ENCODE data around the gene HECW1.
A peak's percentile ranks its signal among the peaks of the same experiment; 100 is the strongest.
"Not testable (repeated sequence)": the region's sequence is repeated elsewhere in the genome, so short reads cannot be mapped to it uniquely, and the experiment has no call there.

HECW1 gene

DNA sequence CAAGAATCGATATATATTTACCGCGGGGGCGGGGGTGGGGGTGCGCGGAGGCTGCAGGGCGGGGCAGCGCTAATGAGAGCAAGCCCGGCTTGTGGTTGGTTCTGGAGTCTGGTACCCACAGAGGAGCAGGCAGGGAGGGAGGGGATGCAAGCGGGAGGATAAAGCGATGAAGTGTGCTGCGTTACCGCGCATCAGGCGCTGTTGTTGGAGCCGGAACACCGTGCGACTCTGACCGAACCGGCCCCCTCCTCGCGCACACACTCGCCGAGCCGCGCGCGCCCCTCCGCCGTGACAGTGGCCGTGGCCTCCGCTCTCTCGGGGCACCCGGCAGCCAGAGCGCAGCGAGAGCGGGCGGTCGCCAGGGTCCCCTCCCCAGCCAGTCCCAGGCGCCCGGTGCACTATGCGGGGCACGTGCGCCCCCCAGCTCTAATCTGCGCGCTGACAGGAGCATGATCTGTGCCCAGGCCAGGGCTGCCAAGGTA, at the start of gene HECW1:
HECW1 (plus strand) TSS at position 189 of the 482 bp plus-strand sequence. CDS start 131,259 bp downstream, outside the sequence.
- DNase-seq (ENCODE audit: extremely low spot score), result peak; percentile 29
- POLR2A ChIA-PET, result no interaction called here
- TF ChIP-seq BHLHE40 (IDR thresholded peaks at IDR 0.05; ENCODE audit: borderline replicate concordance) (no peak), FOXA1 (IDR thresholded peaks at IDR 0.05) (no peak), L3MBTL2 (conservative IDR thresholded peaks at IDR 0.05) (no peak), ELF4 (IDR thresholded peaks at IDR 0.05) (no peak), ZNF384 (IDR thresholded peaks at IDR 0.05) (no peak), TARDBP (IDR thresholded peaks at IDR 0.05) (no peak), CTBP1 (IDR thresholded peaks at IDR 0.05; ENCODE audit: borderline replicate concordance) (no peak), ARNT (IDR thresholded peaks at IDR 0.05) (no peak), SUZ12 (IDR thresholded peaks at IDR 0.05) (no peak), HDGF (IDR thresholded peaks at IDR 0.05; ENCODE audit: borderline replicate concordance) (no peak), LEF1 (IDR thresholded peaks at IDR 0.05; ENCODE audit: borderline replicate concordance) (no peak), SP1 (IDR thresholded peaks at IDR 0.05) (no peak)
- TF ChIP-seq, protein P1, sequence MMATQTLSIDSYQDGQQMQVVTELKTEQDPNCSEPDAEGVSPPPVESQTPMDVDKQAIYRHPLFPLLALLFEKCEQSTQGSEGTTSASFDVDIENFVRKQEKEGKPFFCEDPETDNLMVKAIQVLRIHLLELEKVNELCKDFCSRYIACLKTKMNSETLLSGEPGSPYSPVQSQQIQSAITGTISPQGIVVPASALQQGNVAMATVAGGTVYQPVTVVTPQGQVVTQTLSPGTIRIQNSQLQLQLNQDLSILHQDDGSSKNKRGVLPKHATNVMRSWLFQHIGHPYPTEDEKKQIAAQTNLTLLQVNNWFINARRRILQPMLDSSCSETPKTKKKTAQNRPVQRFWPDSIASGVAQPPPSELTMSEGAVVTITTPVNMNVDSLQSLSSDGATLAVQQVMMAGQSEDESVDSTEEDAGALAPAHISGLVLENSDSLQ (IDR thresholded peaks at IDR 0.05), result no peak
- CTCF ChIA-PET, result no interaction called here

DNA sequence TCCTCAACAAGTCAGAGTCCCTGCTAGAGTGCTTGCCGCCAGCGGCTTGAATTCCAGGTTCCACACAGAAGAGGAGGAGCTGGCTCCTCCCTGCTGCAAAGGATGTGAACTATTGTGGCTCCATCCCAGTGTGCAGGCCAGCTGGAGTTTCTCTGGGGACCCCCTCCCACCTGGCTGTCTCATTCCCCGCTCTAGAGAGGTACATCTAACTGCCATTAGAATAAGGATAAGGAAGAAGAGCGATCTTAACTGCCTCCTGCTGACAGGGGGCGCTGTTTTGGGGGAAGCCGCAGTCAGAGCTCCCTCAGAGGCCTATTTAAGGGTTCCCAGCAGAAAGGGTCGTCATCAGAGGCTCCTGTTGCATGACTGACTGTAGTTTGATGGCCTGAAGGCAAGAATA, 40.8 kb upstream of the HECW1 start:
- CTCF ChIA-PET, result interaction anchor here (0.6 to 1.2 kb wide), 3 partner anchors 17 to 147 kb away, joined by 3 to 4 read pairs (median 3); no protein-coding TSS in a partner anchor
- no peak for DNase-seq (ENCODE audit: extremely low spot score)
- TF ChIP-seq ARNT (IDR thresholded peaks at IDR 0.05) (no peak), ZNF384 (IDR thresholded peaks at IDR 0.05) (no peak), FOXM1 (IDR thresholded peaks at IDR 0.05; ENCODE audit: borderline replicate concordance) (no peak), TARDBP (IDR thresholded peaks at IDR 0.05) (no peak), HDGF (IDR thresholded peaks at IDR 0.05; ENCODE audit: borderline replicate concordance) (no peak), BHLHE40 (IDR thresholded peaks at IDR 0.05; ENCODE audit: borderline replicate concordance) (no peak), SUZ12 (IDR thresholded peaks at IDR 0.05) (no peak), SP1 (IDR thresholded peaks at IDR 0.05) (no peak), L3MBTL2 (conservative IDR thresholded peaks at IDR 0.05) (no peak), LEF1 (IDR thresholded peaks at IDR 0.05; ENCODE audit: borderline replicate concordance) (no peak), FOXK2 (IDR thresholded peaks at IDR 0.05) (no peak), ELF4 (IDR thresholded peaks at IDR 0.05) (no peak), CTBP1 (IDR thresholded peaks at IDR 0.05; ENCODE audit: borderline replicate concordance) (no peak), NFRKB (IDR thresholded peaks at IDR 0.05) (no peak), FOXA1 (IDR thresholded peaks at IDR 0.05) (no peak)
- TF ChIP-seq, protein P1 (IDR thresholded peaks at IDR 0.05), result no peak
- POLR2A ChIA-PET, result no interaction called here

DNA sequence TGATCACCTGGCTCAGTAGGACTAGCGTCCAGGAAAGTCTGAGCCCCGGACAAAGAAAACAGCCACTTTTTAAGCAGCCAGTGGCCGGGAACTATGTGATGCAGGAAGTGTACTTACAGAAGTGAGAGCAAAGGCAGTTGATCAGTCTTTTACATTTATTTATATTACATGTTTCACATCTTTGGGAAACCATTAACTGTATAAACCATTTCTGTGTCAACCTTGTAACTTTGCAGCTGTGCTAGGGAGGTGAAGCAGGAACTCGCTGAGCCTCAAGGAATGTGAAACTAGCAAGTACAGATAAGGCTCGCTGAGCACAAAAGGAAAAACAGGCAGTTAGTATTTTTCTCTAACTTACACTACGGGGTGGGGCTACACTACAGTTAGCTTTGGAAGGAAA, 39.9 kb upstream of the HECW1 start:
- ChIA-PET POLR2A (no interaction called here), CTCF (interaction anchor here (0.6 kb wide), 1 partner anchor 36 kb away, joined by 3 read pairs; no protein-coding TSS in a partner anchor)
- DNase-seq (ENCODE audit: extremely low spot score), result no peak
- no peak for TF ChIP-seq SUZ12 (IDR thresholded peaks at IDR 0.05)
- no peak for TF ChIP-seq ELF4 (IDR thresholded peaks at IDR 0.05)
- TF ChIP-seq, protein P1 (IDR thresholded peaks at IDR 0.05), result no peak
- TF ChIP-seq L3MBTL2 (conservative IDR thresholded peaks at IDR 0.05), result no peak

DNA sequence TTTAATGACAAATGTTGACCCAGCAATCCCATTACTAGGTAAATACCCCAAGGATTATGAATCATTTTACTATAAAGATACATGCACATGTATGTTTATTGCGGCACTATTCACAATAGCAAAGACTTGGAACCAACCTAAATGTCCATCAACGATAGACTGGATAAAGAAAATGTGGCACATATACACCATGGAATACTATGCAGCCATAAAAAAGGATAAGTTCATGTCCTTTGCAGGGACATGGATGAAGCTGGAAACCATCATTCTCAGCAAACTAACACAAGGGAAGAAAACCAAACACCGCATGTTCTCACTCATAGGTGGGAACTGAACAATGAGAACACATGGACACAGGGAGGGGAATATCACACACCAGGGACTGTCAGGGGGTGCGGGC, 38.6 kb upstream of the HECW1 start:
- POLR2A ChIA-PET; DNase-seq (ENCODE audit: extremely low spot score); CTCF ChIA-PET: not testable (repeated sequence)

DNA sequence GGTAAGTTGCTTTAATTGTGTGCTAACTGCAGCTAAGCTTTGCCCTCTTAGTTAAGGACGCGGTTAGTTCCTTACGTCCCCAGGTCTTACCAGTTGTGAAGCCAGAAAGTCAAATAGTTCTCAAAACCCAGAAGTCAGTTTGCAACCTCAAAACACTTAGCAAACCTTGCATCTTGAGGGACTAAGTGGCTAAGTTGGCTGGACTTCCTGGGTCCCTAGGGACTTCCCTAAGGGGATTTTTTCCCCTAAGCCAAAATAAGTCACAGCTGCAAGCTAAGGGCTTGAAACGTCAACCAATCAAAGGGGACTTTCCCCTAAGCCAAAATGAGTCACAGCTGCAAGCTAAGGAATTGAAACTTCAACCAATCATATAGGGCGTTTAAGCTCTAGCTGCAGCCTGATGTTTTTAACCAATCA, 36.2 kb upstream of the HECW1 start:
- ChIA-PET POLR2A (no interaction called here), CTCF (no interaction called here)
- DNase-seq (ENCODE audit: extremely low spot score), result no peak
- TF ChIP-seq BHLHE40 (IDR thresholded peaks at IDR 0.05; ENCODE audit: borderline replicate concordance), result no peak
- no peak for TF ChIP-seq L3MBTL2 (conservative IDR thresholded peaks at IDR 0.05)
- no peak for TF ChIP-seq ZNF384 (IDR thresholded peaks at IDR 0.05)
- no peak for TF ChIP-seq SUZ12 (IDR thresholded peaks at IDR 0.05)
- TF ChIP-seq FOXM1 (IDR thresholded peaks at IDR 0.05; ENCODE audit: borderline replicate concordance), result no peak
- no peak for TF ChIP-seq HDGF (IDR thresholded peaks at IDR 0.05; ENCODE audit: borderline replicate concordance)
- TF ChIP-seq TARDBP (IDR thresholded peaks at IDR 0.05), result no peak
- TF ChIP-seq SP1 (IDR thresholded peaks at IDR 0.05), result no peak
- no peak for TF ChIP-seq LEF1 (IDR thresholded peaks at IDR 0.05; ENCODE audit: borderline replicate concordance)
- TF ChIP-seq FOXA1 (IDR thresholded peaks at IDR 0.05), result no peak

DNA sequence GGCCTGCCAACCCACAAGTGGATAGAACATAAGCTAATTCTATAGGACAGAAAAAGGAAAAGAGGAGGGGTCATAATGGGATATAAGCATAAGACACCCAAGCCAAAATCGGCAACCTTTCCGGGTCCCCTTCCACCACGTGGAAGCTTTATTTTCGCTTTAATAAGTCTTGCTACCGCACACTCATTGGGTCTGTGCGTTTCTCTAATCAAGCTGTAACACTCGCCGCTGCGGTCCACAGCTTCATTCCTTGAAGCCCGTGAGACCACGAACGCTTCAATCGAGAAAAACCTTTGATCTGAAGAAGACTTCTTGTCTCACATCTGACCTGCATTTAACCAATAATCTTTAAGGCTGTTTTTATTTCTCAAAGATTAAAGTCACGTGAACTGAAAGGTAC, 35.8 kb upstream of the HECW1 start:
- POLR2A ChIA-PET, result no interaction called here
- CTCF ChIA-PET, result no interaction called here
- no peak for DNase-seq (ENCODE audit: extremely low spot score)

More for the DNA sequence above, 35.8 kb upstream of the HECW1 start:
- TF ChIP-seq FOXK2 (IDR thresholded peaks at IDR 0.05) (no peak), L3MBTL2 (conservative IDR thresholded peaks at IDR 0.05) (no peak), LEF1 (IDR thresholded peaks at IDR 0.05; ENCODE audit: borderline replicate concordance) (no peak)
- TF ChIP-seq, protein P1 (IDR thresholded peaks at IDR 0.05), result no peak

Measured in HEK293T (cell line).